CD4-positive, alpha-beta memory T cell (primary cell): Measurements from ENCODE around the gene MRM2. TPM values are rescaled to one million over a fixed set of nuclear protein-coding genes. Genes with fewer than 3 reads are reported as not detected.
A peak's percentile ranks its signal among the peaks of the same experiment; 100 is the strongest.

Experiments
- CTCF ChIA-PET: fragments of 350-600 bp; sonication (Branson Sonifier 250); formaldehyde crosslinking; loops from one replicate; lab custom pipeline; 2021; ENCODE audit warnings: inconsistent platforms; ENCODE audit not compliant: partially characterized antibody; lab: Charles Lee
- POLR2A ChIA-PET: fragments of 350-600 bp; sonication (Branson Sonifier 250); formaldehyde crosslinking; loops from one replicate; lab custom pipeline; 2021; ENCODE audit not compliant: partially characterized antibody; lab: Charles Lee
- DNase-seq, 5 donors: peaks; one replicate each; pipeline versions ENCODE4 v3.0.0 to v3.0.0-alpha.2; 2020 to 2022; ENCODE audit warnings: mixed read lengths in 1 of 5
- H3K27ac ChIP-seq: one replicate; pipeline ENCODE4 v1.7.0; 2013; ENCODE audit warnings: low read depth, low read length
- H3K27me3 ChIP-seq: 2 replicates; pipeline ENCODE4 v1.7.0; 2013; ENCODE audit warnings: mild to moderate bottlenecking, low read length, moderate library complexity; ENCODE audit not compliant: insufficient read depth
- H3K36me3 ChIP-seq: 2 replicates; pipeline ENCODE4 v1.7.0; 2013; ENCODE audit warnings: mild to moderate bottlenecking, low read length, moderate library complexity; ENCODE audit not compliant: insufficient read depth
- H3K4me1 ChIP-seq: 2 replicates; pipeline ENCODE4 v1.7.0; 2013; ENCODE audit warnings: mild to moderate bottlenecking, low read length, moderate library complexity; ENCODE audit not compliant: insufficient read depth
- H3K4me3 ChIP-seq, 2 donors: one replicate each; pipeline ENCODE4 v1.7.0; 2013; ENCODE audit warnings: low read length in 2 of 2, mild to moderate bottlenecking in 1 of 2
- H3K9me3 ChIP-seq, 2 donors: one replicate each; pipeline ENCODE4 v1.7.0; 2013; ENCODE audit warnings: low read length in 2 of 2, control low read depth in 1 of 2; ENCODE audit not compliant: control insufficient read depth in 1 of 2
- H3K27ac Mint-ChIP-seq, 7 donors: one replicate each; pipeline ENCODE4 v1.8.0; 2020 to 2021; ENCODE audit warnings: mixed read lengths in 7 of 7, mild to moderate bottlenecking in 6 of 7, inconsistent platforms in 3 of 7, moderate library complexity in 3 of 7
- H3K27me3 Mint-ChIP-seq, 2 donors: one replicate each; pipeline ENCODE4 v1.8.0; 2020 to 2021; ENCODE audit warnings: mixed read lengths in 2 of 2
- H3K36me3 Mint-ChIP-seq, 2 donors: one replicate each; pipeline ENCODE4 v1.8.0; 2020 to 2021; ENCODE audit warnings: mixed read lengths in 2 of 2, inconsistent platforms in 1 of 2, mild to moderate bottlenecking in 1 of 2
- H3K4me1 Mint-ChIP-seq, 4 donors: one replicate each; pipeline ENCODE4 v1.8.0; 2020 to 2021; ENCODE audit warnings: mixed read lengths in 4 of 4, mild to moderate bottlenecking in 1 of 4
- H3K4me3 Mint-ChIP-seq, 8 donors: one replicate each; pipeline ENCODE4 v1.8.0; 2020 to 2021; ENCODE audit warnings: mixed read lengths in 8 of 8, mild to moderate bottlenecking in 7 of 8, moderate library complexity in 6 of 8, inconsistent platforms in 3 of 8
- H3K9me3 Mint-ChIP-seq, 8 donors: one replicate each; pipeline ENCODE4 v1.8.0; 2020 to 2021; ENCODE audit warnings: mixed read lengths in 8 of 8, mild to moderate bottlenecking in 5 of 8, inconsistent platforms in 3 of 8, moderate library complexity in 1 of 8
- intact Hi-C: fragments of 100-400 bp; cut with micrococcal nuclease; formaldehyde crosslinking; loops from one replicate; pipeline ENCODE4 v1.15.1; 2023
- polyA plus RNA-seq, 2 donors: library from polyadenylated mRNA; unstranded; fragments of 300-500 nt; fragmentation: Illumina TruSeq; gene quantifications; one replicate each; pipeline ENCODE4 v1.2.3, GENCODE V29; 2021
- total RNA-seq, 2 experiments: library from RNA; stranded (reverse); gene quantifications; one replicate each; pipeline ENCODE4 v1.2.3, GENCODE V29; 2021

Gene MRM2
- total and polyA plus RNA-seq, 4 experiments from 2014 or later = 17.4 to 32.9 (median 24.0) TPM

- DNase-seq = no peak
- Mint-ChIP-seq H3K27ac (peak overlapping the region in 1 of 7 donors; percentile 50), H3K4me3 (no peak overlapping the region), H3K27me3 (no peaks in the 10 kb centered on the region), H3K9me3 (no peaks in the 10 kb centered on the region), H3K4me1 (peaks cover 7 to 22% (median 12%) of the 10 kb centered on the region in 4 donors), H3K36me3 (peaks cover 3 to 15% of the 10 kb centered on the region in 2 donors)
- POLR2A ChIA-PET = no interaction called here
- intact Hi-C loops = no loop called here
- Histone ChIP-seq H3K9me3 (no peaks in the 10 kb centered on the region), H3K27me3 (no peaks in the 10 kb centered on the region), H3K4me3 (no peak overlapping the region), H3K4me1 (peaks cover 8% of the 10 kb centered on the region), H3K27ac (no peak overlapping the region), H3K36me3 (no peaks in the 10 kb centered on the region)
- CTCF ChIA-PET = no interaction called here
Observed at GRCh38 chr7:2253021-2253420, 11.0 kb upstream of the MRM2 start.

- H3K9me3 Mint-ChIP-seq = no peaks in the 10 kb centered on the region
- H3K4me1 Mint-ChIP-seq = peaks cover 7 to 28% (median 14%) of the 10 kb centered on the region in 4 donors
Observed at GRCh38 chr7:2251841-2252771, 10.1 kb upstream of the MRM2 start.

GRCh38 chr7:2251381-2251780 is 9.4 kb upstream of the MRM2 start:
- H3K4me1 ChIP-seq = peaks cover 8% of the 10 kb centered on the region
- no peak overlapping the region for H3K27ac ChIP-seq
- intact Hi-C loops = no loop called here
- POLR2A ChIA-PET = no interaction called here
- Mint-ChIP-seq H3K36me3 (peaks cover 3 to 9% of the 10 kb centered on the region in 2 donors), H3K4me1 (peaks cover 7 to 28% (median 14%) of the 10 kb centered on the region in 4 donors), H3K4me3 (no peak overlapping the region), H3K9me3 (no peaks in the 10 kb centered on the region), H3K27me3 (no peaks in the 10 kb centered on the region), H3K27ac (peak overlapping the region in 1 of 7 donors; percentile 24)
- no peaks in the 10 kb centered on the region for H3K27me3 ChIP-seq
- CTCF ChIA-PET = interaction anchor here (0.8 kb wide), 1 partner anchor 10 kb away, joined by 3 read pairs; the partner anchor contains the start of genes MRM2 and NUDT1
- no peak overlapping the region for H3K4me3 ChIP-seq
- DNase-seq = no peak
- no peaks in the 10 kb centered on the region for H3K9me3 ChIP-seq
- no peaks in the 10 kb centered on the region for H3K36me3 ChIP-seq

More at GRCh38 chr7:2251841-2252771, 10.1 kb upstream of the MRM2 start:
- DNase-seq = no peak
- CTCF ChIA-PET = no interaction called here
- no peaks in the 10 kb centered on the region for H3K27me3 ChIP-seq
- H3K9me3 ChIP-seq = no peaks in the 10 kb centered on the region
- peak overlapping the region in 3 of 7 donors; percentile 19 to 46 (median 32) for H3K27ac Mint-ChIP-seq
- H3K4me3 ChIP-seq = no peak overlapping the region
- POLR2A ChIA-PET = no interaction called here
- H3K27ac ChIP-seq = no peak overlapping the region
- peaks cover 8% of the 10 kb centered on the region for H3K4me1 ChIP-seq
- H3K27me3 Mint-ChIP-seq = no peaks in the 10 kb centered on the region
- intact Hi-C loops = no loop called here
- peaks cover 3 to 12% of the 10 kb centered on the region in 2 donors for H3K36me3 Mint-ChIP-seq
- no peak overlapping the region for H3K4me3 Mint-ChIP-seq
- no peaks in the 10 kb centered on the region for H3K36me3 ChIP-seq

GRCh38 chr7:2249744-2250323 is 7.8 kb upstream of the MRM2 start:
- H3K4me1 ChIP-seq = peaks cover 8% of the 10 kb centered on the region
- H3K27ac Mint-ChIP-seq = no peak overlapping the region
- H3K9me3 ChIP-seq = no peaks in the 10 kb centered on the region
- H3K27ac ChIP-seq = no peak overlapping the region
- H3K4me1 Mint-ChIP-seq = peaks cover 8 to 33% (median 16%) of the 10 kb centered on the region in 4 donors
- no peaks in the 10 kb centered on the region for H3K36me3 ChIP-seq
- H3K4me3 Mint-ChIP-seq = no peak overlapping the region
- no peaks in the 10 kb centered on the region for H3K27me3 ChIP-seq
- H3K36me3 Mint-ChIP-seq = peaks cover 3 to 9% of the 10 kb centered on the region in 2 donors
- no peak overlapping the region for H3K4me3 ChIP-seq
- no peak for DNase-seq
- no peaks in the 10 kb centered on the region for H3K9me3 Mint-ChIP-seq
- ChIA-PET POLR2A (no interaction called here), CTCF (no interaction called here)
- no peaks in the 10 kb centered on the region for H3K27me3 Mint-ChIP-seq
- intact Hi-C loops = no loop called here

- intact Hi-C loops = no loop called here
- ChIA-PET CTCF (interaction anchor here (0.7 to 1.0 kb wide), 5 partner anchors 10 to 422 kb away, joined by 3 to 4 read pairs (median 3); no protein-coding TSS in a partner anchor), POLR2A (interaction anchor here (1.0 kb wide), 1 partner anchor 105 kb away, joined by 3 read pairs; no protein-coding TSS in a partner anchor)
- no peak for DNase-seq
- H3K9me3 Mint-ChIP-seq = no peaks in the 10 kb centered on the region
- Histone ChIP-seq H3K27ac (no peak overlapping the region), H3K4me3 (no peak overlapping the region), H3K4me1 (peaks cover 8% of the 10 kb centered on the region), H3K27me3 (no peaks in the 10 kb centered on the region), H3K9me3 (no peaks in the 10 kb centered on the region), H3K36me3 (no peaks in the 10 kb centered on the region)
- no peaks in the 10 kb centered on the region for H3K27me3 Mint-ChIP-seq
- H3K36me3 Mint-ChIP-seq = peaks cover 3 to 9% of the 10 kb centered on the region in 2 donors
- peaks cover 8 to 33% (median 16%) of the 10 kb centered on the region in 4 donors for H3K4me1 Mint-ChIP-seq
- H3K27ac Mint-ChIP-seq = peak overlapping the region in 5 of 7 donors; percentile 42 to 89 (median 82)
- H3K4me3 Mint-ChIP-seq = peak overlapping the region in 7 of 8 donors; percentile 31 to 72 (median 57)
Observed at GRCh38 chr7:2248984-2249694, 7.1 kb upstream of the MRM2 start.

- Histone ChIP-seq H3K36me3 (no peaks in the 10 kb centered on the region), H3K4me1 (peaks cover 13% of the 10 kb centered on the region), H3K27ac (no peak overlapping the region), H3K9me3 (no peaks in the 10 kb centered on the region), H3K27me3 (no peaks in the 10 kb centered on the region), H3K4me3 (no peak overlapping the region)
- ChIA-PET CTCF (no interaction called here), POLR2A (no interaction called here)
- Mint-ChIP-seq H3K36me3 (peaks cover 3 to 9% of the 10 kb centered on the region in 2 donors), H3K4me3 (no peak overlapping the region), H3K27ac (peak overlapping the region in 3 of 7 donors; percentile 37 to 52 (median 41)), H3K27me3 (no peaks in the 10 kb centered on the region), H3K4me1 (peaks cover 13 to 40% (median 22%) of the 10 kb centered on the region in 4 donors), H3K9me3 (no peaks in the 10 kb centered on the region)
- intact Hi-C loops = no loop called here
- DNase-seq = no peak
Observed at GRCh38 chr7:2247141-2247995, 5.4 kb upstream of the MRM2 start.
